HG02840 (cell line): Measurements from ENCODE around the gene LRRC26.

Experiments
- ATAC-seq: cut with Tn5 transposase; IDR thresholded peaks from one replicate; pipeline ENCODE4 v1.9.1; 2021; ENCODE audit warnings: mild to moderate bottlenecking, moderate library complexity, moderate number of reproducible peaks; ENCODE audit not compliant: unreplicated experiment, low FRiP score

Gene LRRC26

DNA sequence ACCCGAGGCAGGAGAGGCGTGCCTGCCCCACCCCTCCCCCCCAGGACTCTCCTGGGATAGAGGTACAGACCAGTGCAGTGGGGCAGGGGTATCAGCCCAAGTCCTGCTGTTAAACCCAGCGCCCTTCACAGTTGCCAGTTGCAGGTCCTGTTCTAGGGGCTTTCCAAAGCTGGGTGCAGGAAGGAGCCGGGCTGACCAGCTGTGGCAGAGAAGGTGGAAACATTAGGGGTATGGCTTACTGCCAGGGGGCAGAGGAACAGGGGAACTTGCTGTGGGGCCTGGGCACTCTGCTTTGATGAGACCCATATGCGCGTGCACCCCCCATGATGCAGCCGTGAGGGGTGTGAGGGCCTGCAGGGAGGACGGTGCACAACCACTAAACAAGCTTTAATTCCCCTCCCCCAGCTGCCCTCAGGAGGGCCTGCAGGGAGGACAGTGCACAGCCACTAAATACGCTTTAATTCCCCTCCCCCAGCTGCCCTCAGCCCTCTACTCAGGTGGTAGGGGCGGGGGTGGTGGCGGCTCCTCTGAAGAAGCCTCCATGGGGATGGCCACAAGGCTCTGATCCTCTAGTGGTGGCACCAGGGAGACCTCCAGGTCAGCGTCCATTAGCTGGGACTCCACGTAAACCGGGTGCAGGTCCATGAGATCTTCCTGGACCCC, 766 bp upstream of the LRRC26 start:
- ATAC-seq, result no peak

DNA sequence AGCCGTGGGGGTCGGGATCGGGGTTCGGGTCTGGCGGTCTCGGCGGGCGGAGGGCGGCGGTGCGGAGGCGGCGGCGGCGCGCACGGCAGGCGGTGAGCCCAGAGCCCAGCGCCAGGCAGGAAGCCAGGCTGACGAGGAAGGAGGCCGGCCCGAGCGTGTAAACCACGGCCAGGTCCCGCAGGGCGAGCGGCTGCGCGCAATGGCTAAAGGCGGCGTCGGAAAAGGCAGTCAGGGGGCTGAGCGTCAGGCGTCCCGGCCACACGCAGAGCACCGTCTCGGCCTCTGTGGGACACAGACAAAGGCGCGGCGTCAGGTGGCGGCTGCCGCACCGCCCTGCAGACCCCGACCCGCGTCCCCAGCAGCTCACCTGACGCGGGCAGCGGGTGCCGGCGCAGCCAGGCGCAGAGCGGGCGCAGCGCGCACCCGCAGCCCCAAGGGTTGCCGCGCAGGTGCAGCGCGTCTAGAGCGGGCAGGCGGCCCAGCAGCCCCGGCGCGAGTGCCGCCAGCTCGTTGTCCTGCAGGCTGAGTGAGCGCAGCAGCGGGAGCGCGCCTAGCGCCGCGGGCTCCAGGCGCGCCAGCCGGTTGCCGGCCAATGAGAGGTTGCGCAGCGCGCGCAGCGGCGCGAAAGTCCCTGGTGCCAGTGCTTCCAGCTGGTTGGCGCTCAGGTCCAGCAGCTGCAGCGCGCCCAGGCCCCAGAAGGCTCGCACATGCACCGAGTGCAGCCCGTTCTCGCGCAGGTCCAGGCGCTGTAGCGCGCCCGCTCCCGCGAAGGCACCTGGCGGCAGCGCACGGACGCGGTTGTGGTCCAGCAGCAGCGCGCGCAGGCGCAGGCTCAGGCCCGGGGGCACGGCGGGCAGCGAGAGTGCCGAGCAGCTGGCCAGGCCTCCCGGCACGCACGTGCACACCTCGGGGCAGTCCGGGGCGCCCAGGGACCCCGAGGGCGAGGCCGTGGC, 671 bp downstream of the LRRC26 start:
- ATAC-seq, result no peak

DNA sequence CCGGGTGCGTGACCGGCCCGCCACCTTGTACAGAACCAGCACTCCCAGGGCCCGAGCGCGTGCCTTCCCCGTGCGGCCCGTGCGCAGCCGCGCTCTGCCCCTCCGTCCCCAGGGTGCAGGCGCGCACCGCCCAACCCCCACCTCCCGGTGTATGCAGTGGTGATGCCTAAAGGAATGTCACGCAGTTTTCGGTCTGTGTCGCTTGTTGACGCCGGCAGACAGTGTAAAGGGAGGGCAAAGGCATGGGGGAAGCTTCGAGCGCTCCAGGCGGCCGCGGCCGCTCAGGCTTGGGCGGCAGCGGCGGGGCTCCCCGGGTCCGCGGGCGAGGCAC, 1.3 kb downstream of the LRRC26 start:
- no peak for ATAC-seq

DNA sequence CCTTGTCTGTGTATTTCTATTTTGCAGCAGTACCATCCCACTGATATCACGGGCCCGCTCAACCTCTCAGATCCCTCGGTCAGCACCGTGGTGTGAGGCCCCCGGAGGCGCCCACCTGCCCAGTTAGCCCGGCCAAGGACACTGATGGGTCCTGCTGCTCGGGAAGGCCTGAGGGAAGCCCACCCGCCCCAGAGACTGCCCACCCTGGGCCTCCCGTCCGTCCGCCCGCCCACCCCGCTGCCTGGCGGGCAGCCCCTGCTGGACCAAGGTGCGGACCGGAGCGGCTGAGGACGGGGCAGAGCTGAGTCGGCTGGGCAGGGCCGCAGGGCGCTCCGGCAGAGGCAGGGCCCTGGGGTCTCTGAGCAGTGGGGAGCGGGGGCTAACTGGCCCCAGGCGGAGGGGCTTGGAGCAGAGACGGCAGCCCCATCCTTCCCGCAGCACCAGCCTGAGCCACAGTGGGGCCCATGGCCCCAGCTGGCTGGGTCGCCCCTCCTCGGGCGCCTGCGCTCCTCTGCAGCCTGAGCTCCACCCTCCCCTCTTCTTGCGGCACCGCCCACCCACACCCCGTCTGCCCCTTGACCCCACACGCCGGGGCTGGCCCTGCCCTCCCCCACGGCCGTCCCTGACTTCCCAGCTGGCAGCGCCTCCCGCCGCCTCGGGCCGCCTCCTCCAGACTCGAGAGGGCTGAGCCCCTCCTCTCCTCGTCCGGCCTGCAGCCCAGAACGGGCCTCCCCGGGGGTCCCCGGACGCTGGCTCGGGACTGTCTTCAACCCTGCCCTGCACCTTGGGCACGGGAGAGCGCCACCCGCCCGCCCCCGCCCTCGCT, 1.9 kb downstream of the LRRC26 start:
- ATAC-seq, result no peak

DNA sequence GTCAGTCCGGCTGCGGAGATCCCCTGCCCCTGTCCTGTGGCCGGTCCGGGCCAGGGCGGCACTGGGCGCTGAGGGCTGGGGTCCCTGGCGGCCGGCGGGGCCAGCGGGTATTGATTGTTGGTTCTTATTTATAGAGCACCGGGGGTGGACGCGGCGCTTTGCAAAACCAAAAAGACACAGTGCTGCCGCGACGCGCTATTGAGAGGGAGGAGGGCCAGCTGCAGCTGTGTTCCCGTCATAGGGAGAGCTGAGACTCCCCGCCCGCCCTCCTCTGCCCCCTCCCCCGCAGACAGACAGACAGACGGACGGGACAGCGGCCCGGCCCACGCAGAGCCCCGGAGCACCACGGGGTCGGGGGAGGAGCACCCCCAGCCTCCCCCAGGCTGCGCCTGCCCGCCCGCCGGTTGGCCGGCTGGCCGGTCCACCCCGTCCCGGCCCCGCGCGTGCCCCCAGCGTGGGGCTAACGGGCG, 2.5 kb downstream of the LRRC26 start:
- ATAC-seq, result no peak

DNA sequence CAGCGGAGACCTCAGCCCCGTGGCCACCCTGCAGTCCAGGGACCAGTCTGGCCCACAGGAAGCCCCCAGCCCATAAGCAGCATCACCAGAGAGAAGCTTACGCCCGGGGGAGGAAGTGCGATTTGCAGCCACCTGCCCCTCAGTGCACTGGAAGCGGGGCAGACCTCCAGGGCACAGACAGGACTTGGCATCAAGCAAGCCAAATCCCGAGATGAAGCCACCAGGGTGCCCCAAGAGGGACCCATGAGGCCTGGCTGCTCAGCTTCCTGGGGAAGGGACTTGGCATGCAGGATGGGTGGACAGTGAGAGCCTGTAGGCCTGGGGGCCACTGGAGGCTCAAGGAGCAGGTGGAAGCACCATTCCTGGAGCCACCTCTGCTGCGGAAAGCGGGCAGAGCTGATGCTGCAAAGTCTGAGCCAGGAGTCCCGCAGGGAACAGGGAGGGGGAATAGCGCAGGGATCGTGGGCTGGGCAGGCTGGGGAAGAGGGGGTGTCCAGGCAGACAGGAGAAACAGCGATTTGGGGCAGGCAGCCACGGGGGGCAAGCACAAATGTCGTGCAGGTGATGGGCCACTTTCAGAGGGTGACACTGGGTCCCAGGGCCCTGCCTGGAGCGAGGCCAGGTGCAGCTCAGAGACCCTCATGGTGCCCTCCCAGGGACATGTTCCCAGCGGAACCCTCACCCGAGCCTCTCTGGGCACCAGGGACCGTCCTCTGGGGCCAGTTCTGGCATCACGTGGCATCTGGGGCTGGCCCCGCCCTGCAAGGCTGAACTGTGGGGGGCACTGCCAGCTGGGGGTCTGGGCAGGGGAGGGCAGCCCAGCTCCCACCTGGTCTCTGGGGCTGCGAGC, 3.2 kb downstream of the LRRC26 start:
- no peak for ATAC-seq

DNA sequence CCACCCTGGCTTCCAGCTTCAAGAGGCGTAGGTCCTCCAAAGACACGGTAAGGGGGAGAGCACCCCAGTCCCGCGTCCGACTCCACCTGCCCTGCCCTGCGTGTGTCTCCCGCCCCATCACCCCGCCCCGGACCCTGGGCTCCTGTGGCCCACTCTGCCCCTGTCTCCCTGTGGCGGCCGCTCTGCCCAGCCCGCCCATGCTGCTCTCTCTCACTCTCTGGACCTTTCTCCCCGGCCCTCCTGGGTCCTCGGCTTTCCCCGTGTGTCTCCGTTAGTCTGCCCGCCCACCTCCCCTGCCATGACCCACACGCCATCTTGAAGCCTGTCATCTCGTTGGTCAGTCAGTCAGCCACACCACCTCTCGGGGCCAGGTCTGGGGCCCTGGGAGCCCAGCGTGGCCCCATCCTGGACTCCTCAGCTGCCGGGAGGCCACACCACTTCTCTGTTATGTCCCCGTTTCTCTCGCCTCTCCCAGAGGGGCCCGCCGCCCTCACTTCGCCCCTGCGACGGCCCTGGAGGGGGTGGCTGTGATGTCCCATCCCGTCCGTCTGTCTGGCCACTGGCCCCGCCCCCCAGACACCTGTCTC, 4.5 kb downstream of the LRRC26 start:
- ATAC-seq, result no peak

DNA sequence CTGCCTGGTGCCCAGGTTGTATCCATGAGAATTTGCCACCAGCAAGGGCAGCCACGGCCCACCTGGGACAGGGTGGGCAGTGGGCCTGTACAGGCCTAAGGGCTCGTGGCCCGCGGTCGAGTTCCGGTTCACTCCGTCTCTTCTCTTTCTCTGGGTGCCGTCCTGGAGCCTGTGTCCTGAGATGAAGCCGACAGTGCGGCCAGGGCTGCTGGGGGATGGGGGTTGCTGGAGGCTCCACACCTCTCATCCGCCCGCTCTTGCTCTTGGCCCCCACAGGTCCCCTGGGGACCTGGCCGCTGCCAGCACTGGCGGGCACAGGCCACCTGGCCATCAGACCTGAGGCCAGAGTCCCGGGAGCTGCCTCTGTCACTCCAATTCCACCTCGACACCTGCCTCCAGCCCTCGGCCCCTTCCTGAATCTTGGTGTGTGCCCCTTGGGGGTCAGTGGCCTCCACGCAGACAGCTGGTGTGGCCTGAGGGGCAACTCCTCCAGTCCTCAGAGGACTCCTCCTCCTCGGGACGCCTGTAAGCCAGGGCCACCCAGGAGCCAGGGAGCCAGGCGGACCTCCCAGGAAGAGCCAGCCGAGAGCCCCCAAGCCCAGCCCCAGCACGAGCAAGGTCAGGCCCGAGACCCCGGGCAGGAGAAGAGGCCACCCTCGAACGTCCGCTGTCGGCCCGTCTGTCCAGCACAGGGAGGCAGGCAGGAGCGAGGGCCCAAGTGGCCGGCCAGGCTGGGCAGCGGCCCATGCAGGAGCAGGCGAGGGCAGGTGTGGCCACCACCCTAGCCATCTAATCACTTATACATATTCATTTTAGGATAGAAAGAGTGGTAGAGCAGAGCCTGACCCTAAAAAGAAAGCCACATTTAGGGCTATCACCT, 5.2 kb downstream of the LRRC26 start:
- ATAC-seq, result no peak

DNA sequence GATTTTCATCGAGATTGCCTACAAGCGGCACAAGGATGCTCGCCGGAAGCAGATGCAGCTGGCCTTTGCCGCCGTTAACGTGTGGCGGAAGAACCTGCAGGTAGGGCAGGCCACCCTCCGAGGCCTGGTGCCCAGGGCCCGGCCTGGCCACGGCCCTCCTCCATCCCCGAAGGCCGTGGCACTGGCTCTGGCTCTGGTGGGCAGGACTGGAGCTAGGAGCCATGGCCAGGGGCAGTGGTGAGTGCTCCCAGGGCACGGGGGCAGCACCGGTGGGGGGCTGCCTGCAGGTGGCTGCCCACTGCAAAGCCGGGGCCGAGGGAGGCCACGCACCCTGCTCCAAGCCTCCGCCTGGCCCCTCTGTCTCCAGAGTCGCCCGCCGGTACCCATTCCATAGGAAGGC, 6.0 kb downstream of the LRRC26 start:
- no peak for ATAC-seq

DNA sequence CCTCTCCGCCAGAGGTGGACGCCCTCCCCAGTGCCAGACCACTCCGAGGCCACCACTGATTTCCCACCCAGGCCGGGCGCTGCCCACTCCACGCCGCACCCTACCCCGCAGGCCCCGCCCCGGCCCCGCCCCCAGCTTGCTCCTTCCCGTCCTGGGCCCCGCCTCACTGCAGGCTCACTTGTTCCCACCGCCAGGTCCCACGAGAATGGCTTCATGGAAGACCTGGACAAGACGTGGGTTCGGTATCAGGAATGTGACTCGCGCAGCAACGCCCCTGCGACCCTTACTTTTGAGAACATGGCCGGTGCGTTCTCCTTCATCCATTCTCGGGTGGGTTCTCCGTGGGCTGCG, 6.5 kb downstream of the LRRC26 start:
- ATAC-seq, result no peak

DNA sequence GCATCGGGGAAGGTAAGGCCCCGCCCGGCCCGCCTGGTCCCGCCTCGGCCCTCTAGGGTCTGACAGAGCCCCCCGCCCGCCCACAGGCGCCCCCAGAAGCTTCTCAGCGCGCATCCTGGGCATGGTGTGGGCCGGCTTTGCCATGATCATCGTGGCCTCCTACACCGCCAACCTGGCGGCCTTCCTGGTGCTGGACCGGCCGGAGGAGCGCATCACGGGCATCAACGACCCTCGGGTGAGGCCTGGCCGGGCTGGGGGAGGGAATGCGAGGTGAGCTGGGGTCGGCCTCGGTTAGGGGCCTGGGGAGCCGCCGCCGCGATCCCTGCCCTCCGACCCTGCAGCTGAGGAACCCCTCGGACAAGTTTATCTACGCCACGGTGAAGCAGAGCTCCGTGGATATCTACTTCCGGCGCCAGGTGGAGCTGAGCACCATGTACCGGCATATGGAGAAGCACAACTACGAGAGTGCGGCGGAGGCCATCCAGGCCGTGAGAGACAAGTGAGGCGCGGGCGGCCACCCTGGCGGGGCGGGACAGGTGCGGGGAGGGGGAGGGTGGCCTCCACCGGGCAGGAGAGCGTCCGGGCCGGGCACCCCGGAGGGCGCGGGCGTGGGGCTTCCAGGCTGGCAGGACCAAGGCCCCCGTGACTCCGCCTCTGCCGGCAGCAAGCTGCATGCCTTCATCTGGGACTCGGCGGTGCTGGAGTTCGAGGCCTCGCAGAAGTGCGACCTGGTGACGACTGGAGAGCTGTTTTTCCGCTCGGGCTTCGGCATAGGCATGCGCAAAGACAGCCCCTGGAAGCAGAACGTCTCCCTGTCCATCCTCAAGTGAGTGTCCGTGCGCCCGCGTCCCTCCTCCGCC, 7.1 kb downstream of the LRRC26 start:
- ATAC-seq, result no peak

DNA sequence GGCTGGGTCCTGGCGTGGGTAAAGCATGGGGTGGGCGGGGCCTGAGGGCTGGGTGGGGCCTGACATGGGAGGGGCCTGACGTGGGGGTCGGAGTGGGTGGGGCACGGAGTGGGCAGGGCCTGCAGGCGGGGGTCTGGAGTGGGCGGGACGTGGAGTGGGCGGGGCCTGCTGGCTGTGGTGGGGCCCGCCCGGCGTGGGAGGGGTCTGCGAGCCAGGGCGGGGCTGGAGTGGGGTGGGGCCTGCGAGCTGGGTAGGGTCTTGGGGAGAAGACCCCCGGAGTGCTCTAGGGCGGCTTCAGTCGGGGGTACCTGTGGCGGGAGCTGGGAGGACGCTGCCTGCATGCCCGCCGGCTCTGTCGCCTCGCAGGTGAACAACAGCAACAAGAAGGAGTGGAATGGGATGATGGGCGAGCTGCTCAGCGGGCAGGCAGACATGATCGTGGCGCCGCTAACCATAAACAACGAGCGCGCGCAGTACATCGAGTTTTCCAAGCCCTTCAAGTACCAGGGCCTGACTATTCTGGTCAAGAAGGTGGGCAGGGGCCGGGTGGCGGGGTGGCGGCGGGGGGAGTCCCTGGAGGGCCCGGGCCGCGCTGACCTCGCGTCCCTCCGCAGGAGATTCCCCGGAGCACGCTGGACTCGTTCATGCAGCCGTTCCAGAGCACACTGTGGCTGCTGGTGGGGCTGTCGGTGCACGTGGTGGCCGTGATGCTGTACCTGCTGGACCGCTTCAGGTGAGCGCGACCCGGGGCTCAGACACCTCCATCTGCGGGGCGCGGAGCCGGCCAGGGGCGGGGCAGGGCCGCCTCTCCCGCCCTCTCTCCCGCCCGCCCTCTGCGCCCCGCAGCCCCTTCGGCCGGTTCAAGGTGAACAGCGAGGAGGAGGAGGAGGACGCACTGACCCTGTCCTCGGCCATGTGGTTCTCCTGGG, 8.0 kb downstream of the LRRC26 start:
- ATAC-seq, result no peak

DNA sequence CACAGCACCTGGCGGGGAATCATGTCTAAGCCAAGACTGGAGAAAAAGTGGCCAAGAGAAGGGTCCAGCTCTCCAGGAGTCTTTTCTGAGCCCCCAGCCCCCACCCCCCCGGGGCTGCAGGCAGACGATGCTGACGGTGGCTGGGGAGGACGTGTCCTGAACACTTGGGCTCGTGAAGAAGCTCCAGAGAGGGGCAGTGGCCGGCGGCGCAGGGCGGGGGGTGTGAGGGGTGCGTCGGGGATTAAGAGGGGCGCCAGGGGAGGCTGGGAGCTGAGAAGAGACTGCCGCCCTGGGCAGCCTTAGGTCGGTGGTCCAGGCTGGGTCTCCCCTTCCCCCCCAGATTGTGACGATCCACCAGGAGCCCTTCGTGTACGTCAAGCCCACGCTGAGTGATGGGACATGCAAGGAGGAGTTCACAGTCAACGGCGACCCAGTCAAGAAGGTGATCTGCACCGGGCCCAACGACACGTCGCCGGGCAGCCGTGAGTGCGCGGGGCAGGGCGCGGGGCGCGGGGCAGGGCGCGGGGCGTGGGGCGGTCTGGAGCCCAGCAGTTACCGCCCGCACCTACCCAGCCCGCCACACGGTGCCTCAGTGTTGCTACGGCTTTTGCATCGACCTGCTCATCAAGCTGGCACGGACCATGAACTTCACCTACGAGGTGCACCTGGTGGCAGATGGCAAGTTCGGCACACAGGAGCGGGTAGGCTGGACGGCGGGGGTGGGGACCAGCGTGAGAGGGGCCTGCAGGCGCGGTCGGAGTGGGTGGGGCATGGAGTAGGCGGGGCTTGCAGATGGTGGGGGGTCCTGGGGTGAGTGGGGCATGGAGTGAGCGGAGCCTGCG, 8.9 kb downstream of the LRRC26 start:
- ATAC-seq, result no peak

DNA sequence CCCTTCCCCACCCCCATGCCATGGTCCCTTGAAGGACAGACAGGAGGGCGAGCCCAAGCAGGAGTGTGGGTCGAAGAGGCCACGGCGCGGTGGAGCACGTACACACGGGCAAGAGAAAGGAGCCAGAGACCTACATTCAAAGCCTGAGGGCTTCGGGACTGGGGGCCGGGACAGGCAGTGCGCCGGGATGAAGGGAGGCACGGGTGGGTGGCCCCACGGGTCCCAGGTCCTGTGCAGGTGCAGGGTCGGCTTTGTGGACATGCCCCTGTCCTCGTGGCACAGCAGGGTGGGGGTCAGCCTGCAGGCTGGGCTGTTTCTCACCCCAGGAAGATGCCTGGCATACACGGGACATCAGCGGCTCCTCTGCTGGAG, 9.8 kb downstream of the LRRC26 start:
- no peak for ATAC-seq

DNA sequence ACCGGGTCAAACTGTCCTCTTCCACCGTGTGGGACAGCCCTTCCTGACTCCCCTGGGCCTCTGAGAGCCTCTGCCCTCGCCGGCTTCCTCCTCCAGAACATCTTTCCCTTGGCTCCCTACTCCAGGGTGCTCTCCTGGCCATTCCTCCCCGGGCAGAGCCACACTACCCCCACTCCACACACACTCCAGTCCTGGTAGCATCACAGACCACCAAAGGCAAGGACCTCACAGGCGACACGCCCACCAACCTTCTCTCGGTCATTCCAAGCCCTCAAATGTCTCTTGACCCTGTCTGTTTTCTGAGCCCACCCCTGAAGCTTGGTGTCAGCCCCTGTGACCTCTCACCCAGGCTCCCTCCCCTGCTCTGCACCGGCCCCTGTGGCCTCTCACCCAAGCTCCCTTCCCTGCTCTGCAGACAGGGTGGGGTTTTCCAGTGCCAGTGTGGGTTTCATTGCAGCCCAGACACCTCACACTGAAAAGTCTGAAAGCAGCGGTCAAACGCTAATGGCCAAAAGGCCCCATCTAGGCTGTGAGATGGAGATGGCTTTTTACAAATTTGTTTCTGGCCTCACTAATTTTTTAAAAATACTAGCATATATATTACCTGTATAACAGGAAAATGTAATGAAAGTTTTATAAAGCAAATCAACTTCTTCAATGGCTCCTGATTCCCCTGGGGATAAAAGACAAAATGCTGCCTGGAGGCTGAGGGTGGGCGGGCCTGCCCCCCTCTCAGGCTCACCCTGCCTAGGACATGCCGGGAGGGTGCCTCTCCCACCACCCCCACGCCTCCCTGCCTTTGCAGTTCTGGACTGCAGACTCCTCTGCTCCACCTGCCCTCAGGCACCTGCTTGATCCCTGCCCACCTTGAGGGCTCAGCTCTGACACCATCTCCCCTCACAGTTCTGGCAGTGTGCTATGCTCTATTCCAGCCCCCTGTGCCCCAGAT, 10.5 kb downstream of the LRRC26 start:
- no peak for ATAC-seq
